Activated T-cell treated with anti-CD3 and anti-CD28 coated beads for 48 hours (primary cell): ENCODE data around the gene SELENON.

Experiments used
- DNase-seq: peaks from one replicate; pipeline ENCODE4 v3.0.0-alpha.2; 2020; ENCODE audit warnings: low read depth

The SELENON gene

DNA sequence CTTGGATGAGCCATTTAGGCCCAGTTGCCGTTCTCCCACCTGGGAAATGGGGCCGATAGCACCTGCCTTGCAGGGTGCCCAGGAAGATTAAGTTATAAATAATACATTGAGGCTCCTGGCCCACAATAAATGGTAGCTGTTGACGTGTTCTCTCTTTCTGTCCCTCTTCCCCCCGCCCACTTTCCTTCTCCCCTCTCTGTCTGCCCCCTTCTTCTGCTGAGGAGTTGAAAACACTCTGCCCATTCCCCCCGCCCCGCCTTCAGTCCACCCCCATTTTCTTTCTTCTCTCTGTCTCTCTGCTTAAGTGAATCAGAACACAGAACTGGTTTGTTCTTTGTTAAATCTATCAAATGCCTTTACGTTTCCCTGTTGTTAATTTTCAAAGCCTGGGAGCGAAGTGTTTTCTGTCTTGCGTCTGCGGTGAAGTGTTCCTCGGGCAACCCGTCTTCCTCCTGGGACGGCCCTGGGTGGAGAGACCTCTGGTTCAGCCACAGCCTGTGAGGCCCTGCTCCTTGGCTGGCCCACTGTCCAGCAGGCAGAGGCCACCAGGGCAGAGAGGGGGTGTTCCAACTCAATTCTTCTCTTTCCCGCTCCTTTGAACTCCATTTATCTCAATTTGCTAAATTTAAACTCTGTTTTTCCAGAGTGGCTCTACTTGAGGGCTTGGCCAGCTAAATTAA lies 29.3 kb upstream of the SELENON start:
- no peak for DNase-seq

GRCh38 chr1:25771221-25772114 lies 28.5 kb upstream of the SELENON start:
- no peak for DNase-seq

- DNase-seq: no peak
Measured at GRCh38 chr1:25772164-25772563, 27.8 kb upstream of the SELENON start.

DNA sequence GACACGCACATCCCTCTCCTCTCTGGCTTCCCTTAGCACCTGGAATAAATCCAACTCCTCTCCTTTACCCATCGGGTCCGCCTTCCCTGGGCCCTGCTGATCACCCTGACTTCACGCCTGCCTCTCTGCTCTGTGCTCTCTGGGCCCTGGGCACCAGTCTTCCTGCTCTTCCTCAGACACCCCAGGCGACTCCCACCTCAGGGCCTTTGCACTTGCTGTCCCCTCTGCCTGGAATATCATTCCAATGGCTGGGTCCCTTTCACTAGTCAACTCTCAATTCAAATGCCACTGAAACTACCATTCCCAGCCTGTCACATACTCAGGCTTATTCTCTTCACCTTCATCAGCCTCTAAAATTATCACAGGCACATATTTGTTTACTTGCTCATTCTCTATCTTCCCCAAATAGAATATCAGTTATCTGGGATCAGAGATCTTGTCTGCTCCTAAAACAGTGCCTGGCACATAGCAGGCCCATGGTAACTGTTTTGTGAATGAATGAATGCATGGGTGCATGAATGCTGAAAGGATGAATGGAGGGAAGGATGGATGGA lies 27.2 kb upstream of the SELENON start:
- DNase-seq: no peak

GRCh38 chr1:25773441-25774125 lies 26.4 kb upstream of the SELENON start:
- no peak for DNase-seq

- DNase-seq: no peak
Measured at GRCh38 chr1:25774206-25774803, 25.7 kb upstream of the SELENON start.

- peak; percentile 75 for DNase-seq
Measured at GRCh38 chr1:25774921-25775771, 24.8 kb upstream of the SELENON start.

DNA sequence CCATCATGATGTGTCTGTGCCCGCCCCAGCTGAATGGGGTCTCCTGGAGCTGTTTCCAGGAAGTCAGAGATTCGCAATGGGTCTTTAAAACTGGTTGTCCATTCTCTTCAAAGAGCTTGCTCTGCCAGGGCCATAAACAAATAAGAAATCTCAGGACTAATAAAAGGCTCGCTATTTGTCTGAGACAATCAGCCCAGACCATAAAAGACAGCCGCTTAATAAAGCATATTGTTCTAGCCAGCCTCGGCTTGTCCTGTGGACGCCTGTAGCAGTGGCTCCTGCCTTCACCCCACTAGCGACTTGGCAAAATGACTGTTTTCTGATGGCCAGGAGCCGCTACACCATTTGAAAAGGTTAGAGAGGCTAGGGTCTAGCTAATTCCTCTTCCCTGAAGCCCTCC lies 20.6 kb upstream of the SELENON start:
- DNase-seq: no peak

GRCh38 chr1:25779894-25780293 lies 20.1 kb upstream of the SELENON start:
- no peak for DNase-seq

GRCh38 chr1:25780318-25781129 lies 19.5 kb upstream of the SELENON start:
- DNase-seq: no peak

DNA sequence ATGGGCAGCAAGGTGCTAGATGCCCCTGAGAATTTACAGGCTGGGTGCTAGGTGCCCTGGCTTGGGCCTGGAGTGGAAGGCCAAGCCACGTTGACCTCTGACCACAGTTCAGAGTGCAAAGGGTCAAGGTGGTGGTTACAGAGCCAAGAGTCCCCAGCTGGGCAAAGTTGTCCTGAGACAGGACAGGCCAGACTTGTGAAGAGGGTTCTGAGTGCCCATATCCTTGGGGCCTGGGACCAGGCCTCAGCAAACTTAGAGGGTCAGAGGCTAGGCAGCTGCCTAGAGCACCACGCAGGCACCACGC lies 18.9 kb upstream of the SELENON start:
- DNase-seq: no peak

DNA sequence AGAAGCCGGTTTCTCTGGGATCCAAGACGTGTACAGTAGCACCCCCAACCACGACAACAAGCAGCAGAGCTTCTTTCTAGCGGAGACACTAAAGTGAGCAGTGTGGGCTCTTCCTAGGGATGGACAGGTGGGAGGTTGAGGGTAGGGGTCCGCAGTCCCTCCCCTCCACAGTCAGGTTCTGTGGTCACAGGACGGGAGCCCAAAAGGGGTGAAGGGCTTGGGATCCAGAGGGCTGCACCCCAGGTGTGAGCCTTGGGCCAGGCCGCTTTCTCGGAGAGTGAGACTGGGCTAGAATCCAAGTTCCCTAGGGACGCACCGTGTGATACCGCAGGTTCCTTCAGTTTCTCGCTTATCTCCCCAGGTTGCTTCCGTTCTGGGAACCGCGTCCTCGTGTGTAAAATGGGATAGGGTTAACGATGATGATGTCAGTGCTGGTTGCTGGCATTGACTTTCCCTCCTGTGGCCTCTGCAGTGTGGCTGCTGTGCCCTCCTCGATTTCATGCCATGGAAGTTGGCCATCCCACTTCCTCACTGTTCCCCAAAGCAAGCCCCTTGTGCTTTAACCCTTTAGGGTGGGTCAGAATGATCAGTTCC lies 17.3 kb upstream of the SELENON start:
- DNase-seq: no peak

DNA sequence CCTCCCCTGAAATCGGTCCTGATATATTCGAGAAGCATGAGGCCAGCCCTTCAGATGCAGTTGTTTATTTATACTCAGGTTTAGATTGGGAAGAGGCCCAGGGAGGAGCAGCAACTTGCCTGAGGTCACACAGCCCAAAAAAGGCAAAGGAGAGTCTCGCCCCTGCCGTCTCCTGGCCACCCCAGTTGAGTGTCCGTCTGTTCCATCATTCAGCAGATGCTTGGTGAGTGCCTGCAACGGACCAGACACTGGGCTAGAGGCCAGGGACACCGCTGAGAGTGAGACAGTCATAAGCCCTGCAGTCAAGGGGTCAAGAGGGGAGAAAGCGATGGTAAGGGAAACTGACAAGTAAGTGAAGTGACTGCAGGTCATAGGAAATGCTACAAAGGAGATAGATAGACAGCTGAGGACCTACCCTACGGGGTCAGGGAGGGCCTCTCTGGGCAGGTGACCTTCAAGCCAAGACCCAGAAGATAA lies 15.4 kb upstream of the SELENON start:
- no peak for DNase-seq

GRCh38 chr1:25785333-25786067 lies 14.5 kb upstream of the SELENON start:
- no peak for DNase-seq

DNA sequence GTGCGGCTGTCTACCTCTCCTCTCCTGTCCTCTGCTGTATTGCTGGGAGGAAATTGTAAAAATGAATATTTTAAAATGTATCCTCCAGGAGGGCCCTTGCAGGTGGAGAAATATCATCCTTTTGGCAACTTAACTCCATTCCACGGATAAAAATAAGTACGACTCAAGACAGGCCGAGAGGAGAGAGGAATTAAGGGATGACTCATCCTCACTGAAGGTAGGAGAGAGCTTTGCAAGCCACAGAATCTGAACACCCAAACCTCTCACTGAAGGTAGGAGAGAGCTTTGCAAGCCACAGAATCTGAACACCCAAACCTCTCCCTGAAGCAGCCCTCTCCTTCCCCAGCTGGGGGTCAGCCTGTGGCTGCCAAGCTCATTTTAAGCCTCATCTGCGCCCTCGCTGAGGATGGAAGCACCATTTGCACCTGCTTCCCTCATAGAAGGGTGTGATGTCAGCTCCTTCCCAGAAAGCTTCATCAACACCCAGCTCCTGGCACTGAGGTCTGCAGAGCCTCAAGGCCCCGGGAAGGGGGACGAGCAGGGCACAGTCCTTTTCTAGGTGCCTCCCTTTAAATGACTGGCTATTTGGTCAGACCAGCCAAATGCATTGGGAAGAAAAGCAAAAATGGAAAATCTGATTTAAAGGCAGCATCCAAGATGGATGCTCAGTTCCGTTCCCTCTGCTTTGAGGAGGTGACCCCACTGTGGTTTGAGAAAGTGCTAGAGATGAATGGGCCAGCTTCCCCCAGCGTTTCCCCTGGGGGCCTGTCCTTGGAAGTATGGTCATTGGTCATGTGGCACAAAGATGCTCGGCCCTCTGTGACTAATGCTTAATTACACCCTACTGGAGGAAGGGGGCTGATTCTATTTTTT lies 12.9 kb upstream of the SELENON start:
- DNase-seq: no peak

DNA sequence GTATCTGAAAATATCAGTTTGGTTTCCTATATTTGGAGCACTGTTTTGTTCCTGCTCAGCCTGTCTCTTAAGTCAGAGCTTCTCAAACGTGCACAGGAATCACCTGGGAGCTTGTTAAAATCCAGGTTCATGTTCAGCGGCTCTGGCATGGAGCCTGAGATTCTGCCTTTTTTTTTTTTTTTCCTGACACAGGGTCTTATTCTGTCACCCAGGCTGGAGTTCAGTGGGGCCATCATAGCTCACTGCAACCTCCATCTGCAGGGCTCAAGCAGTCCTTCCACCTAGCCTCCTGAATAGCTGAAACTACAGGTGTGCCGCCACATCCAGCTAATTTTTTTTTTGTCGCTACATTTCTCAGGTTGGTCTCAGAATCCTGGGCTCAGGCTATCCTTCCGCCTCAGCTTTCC lies 12.2 kb upstream of the SELENON start:
- DNase-seq: no peak

DNA sequence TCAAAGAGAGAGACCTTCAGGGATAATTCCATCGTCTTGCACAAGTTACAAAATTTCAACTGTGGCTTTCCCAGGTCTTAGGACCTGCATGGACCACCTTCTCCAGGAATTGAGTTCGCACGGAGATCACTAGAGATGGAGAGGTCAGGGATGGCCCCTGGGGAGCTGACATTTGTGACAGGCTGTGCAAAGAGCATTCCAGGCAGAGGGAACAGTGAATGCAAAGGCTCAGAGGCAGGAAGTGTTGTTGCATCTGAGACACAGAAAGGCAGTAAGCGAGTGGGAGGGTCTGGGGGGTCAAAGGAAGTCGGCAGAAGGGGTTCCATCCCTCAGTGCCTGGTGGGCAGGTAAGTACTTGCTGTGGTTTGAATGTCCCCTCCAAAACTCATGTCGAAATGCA lies 9.5 kb upstream of the SELENON start:
- DNase-seq: no peak

DNA sequence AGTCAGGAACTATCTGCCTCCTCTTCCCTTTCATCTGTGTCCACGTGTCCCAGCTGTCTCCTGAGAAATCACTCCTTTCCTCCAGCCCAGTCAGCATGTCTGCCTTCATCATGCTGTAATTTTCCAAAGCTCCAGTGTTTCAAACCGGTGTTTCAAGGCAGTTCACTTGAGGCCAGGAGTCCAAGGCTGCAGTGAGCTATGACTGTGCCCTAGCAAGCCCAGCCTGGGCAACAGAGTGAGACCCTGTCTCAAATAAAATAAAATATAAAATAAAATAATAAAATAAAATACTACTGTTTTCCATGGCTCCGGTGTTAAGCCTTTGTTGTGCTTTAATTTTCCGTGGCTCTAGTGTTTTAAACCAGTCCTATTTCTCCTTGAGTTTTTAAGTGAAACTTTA lies 7.9 kb upstream of the SELENON start:
- DNase-seq: no peak
